SIG-M5 treated with dmso at 0.1 percent for 504 hours (cell line): ENCODE measurements around the gene KCNJ10.

ENCODE experiments used
- DNase-seq: peaks from one replicate; lab custom pipeline; 2025; ENCODE audit not compliant: unreplicated experiment; lab: John Stamatoyannopoulos, UW

The KCNJ10 gene

DNA sequence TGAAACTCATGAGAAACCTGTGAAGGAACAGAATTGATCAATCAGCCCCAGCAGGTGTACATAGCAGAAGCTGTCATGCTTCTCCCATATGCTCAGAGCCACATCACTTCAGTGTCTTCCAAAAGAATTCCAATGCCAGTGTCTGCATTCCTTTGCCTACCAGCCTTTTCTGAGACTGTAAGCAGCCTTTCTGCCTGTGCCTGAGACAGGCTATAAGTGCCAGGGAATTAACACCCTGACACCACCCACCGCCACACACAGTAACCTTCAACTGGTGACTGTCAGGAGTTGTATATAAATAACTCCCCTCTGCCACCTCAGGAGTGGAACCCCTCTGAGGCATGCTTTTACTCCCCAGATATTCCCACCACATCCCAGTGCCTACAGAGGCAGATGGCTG is 77.8 kb downstream of the KCNJ10 start:
- no peak for DNase-seq

DNA sequence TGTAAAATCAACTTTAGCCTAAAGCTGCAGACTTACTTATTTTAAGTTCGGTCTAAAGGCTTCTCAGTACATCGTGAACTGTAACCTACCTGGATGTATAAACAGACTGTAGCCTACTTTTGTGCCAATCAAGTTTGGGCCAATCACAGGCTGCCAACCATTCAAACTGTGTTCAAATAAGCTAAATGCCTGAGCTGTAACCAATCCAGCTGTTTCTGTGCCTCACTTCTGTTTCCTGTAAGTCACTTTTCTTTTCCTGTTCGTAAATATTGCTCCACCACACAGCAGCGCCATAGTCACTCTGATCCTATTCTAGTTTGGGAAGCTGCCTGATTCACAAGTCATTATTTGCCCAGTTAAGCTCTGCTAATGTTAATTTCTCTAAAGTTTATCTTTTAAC is 78.4 kb downstream of the KCNJ10 start:
- DNase-seq, result peak; percentile 77

DNA sequence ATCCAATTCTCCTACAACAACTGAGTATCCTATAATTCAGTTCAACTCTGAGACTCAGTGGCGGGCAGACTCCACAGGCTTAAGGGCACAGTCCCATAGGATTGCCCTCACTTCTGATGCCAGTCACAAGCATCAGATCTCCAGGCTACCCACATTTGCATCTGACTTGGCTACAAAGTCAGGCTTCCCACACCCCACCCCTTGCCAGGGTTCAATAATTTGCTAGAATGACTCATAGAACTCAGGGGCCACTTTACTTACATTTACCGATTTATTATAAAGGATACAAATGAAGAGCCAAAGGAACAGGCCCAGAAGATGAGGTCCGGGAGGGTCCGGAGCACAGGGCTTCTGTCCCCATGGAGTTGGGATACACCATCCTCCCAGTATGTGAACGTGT is 80.0 kb downstream of the KCNJ10 start:
- DNase-seq, result no peak

DNA sequence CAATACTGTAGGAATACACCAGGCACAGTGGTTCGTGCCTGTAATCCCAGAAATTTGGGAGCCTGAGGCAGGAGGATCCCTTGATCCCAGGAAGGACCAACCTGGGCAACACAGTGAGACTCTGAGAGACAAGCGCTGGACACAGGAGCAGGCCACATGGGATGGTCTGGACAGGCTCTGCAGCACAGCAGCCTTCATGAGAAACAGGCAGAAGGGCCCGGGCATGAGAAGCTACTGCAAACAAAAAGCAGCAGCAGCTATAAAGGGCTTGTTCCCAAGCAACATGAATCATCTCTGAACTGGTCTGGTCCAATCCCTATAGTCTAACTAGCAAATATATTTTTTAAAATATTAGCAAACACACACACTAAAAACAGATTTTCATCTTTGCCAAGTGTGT is 80.4 kb downstream of the KCNJ10 start:
- DNase-seq, result no peak

DNA sequence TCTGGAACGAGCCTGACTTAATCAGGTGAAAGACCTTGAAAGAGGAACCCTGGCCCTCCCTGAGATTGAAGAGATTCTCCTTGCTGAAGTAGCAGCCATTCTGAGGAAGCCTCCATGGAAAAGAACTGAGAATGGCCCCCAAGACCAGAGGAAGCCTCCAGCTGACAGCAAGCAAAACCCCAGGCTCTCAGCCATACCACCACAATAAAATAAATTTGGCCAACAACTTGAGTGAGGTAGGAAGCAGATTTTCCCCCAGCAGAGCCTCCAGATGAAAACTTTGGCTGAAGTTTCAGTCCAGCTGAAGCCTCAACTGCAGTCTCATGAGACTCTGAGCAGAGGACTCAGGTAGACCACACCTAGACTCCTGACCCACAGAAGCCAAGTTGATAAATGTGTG is 82.0 kb downstream of the KCNJ10 start:
- DNase-seq, result no peak

DNA sequence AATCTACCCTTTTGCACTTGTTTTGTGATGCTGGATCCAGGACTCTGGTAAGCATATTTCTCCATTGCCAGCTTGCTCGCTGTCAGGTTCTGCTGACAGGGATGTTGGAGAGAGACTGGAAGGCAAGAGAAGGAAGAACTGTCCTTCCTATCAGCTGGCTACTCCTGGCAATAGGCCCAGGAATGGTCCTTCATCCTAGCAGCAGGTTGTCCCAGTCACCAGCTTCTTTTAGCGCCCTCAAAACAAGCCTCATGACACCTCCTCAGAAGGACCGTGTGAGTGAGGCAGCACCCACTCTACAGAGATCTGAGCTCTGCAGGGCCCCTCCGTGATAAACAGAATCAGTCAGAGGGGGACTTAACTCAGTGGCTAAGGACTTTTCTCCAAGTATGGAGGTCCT is 82.8 kb downstream of the KCNJ10 start:
- DNase-seq, result no peak

DNA sequence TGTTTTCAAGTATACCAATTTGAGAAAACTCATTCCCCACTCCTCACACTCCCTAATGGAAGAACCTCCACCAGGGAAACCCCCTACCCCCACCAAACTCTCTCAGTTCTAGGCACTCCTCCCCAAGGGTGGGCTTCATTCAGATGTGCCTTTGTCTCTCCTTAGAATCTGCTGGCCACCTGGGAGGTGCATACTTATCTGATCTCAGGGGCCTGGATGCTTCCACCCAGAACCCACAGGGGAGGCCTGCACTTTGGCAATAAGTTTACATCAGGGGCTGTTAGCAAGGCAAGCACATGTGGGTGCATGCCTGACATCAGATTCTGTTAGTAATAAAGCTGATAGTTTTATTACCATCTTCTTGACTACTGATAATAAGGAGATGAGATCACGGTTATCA is 83.4 kb downstream of the KCNJ10 start:
- DNase-seq, result no peak

DNA sequence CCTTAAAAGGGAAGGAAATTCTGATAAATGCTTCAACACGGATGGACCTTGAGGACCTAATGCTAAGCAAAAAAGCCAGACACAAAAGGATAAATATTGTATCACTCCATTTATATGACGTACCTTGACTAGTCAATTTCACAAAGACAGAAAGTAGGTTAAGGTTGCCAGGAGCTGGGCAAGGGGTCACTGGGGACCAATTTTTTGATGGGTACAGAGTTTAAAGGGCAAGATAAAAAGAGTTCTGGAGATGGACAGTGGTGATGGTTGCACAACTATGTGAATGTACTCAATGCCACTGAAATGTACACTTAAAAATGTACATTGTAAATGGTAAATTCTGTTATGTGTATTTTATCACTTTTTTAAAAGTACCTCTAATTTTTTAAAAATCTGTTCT is 83.9 kb downstream of the KCNJ10 start:
- no peak for DNase-seq

DNA sequence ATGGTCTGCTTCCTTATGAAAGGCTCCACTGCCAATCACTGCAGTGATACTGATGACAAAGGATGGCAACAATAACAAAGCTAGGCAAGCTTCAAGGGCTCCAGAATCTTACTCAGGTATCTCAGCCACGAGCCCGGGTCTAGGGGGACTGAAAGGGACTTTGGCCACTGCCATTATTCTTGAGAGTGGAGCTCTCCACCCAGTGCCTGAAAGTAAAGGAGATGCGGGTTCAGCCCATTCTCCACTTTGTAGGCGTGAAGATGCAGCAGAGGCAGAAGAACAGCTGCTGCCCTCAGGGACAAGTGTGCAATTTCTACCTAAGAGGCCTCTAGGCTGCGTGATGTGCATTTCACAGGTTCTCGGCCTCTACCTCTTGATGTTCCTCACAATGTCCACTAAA is 84.5 kb downstream of the KCNJ10 start:
- DNase-seq, result no peak

DNA sequence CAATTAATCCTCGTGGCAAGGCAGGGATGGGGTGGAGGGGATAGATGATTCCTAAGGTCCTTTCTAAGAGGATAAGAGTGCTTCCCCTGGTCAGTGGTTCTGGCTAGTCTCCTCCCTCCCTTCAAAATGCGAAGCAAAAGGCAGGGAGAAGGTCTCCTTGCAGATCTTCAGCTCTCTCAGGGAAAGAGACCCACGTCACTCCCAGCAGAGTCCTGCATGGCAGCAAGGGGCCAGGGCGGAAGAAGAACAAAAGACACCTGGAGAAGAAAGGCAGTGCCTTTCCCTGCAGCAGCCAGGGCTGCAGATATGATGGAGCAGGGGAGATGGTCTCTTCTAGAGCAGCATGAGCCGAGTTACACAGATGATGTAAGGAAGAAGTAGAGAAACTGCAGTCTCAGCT is 86.3 kb downstream of the KCNJ10 start:
- DNase-seq, result no peak

DNA sequence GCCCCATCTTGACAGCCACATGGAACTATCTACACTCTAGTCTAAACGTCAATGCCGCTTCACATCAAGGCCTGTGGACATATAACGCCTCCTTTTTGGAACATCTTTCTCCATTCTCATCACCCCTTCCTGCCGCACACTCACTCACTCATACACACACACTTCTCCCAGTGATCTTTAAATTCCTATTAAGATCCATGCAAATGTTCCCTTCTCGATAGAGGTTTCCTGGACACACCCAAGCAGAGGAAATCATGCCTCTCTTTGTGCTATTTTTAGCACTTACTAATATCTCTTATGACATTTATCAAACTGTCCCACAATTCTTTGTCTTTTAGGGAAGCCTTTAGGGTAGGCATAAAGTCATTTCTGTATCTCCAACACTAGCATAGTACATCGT is 87.7 kb downstream of the KCNJ10 start:
- DNase-seq, result no peak

DNA sequence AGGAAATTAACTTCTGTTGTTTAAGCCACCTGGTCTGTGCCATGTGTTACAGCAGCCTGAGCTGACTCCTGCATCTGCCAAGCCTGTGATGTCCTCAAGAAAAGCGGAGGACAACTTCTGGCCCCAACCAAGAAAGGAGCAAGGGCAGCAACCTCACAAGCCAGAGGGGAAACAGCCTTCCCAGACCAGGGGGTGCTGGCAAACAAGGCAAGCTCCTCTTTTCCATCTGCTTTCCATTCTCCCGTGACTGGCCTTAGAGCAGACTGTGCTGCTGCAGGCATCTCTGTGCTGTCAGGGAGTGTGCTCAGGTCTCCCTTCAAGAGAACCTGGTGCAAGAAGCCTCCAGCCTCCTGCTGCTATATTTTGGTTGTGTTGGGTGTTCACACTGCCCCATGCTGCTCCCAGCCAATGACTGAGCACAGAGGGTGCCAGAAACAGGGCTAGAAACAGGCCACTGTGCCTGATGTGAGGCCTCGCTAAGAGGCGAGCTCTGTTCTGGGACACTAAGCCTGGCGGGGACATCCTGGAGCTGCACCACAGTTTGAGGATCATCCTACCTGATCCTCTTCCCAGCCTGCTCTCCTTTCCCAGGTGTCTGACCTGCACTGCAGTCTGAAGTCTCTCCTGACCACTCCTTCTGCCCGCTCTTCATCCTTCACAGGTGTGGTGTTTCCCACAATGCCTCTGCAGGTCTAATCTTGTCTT is 88.5 kb downstream of the KCNJ10 start:
- DNase-seq, result no peak

DNA sequence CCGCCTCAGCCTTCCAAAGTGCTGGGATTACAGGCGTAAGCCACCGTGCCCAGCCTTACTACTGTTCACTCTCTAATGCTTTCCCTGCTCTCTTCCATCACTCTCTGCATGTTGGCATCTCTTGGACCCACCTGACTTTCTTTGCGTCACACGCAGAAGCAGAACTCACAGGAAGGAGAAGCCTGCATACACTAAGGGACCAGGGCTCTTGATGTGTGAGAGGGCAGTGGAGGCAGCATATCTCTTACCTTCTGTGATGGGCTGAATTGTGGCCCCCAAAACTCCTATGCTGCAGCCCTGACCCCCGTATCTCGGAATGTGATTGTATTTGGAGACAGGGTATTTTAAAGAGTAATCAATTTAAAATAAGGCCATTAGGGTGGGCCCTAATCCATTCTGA is 89.2 kb downstream of the KCNJ10 start:
- DNase-seq, result no peak

DNA sequence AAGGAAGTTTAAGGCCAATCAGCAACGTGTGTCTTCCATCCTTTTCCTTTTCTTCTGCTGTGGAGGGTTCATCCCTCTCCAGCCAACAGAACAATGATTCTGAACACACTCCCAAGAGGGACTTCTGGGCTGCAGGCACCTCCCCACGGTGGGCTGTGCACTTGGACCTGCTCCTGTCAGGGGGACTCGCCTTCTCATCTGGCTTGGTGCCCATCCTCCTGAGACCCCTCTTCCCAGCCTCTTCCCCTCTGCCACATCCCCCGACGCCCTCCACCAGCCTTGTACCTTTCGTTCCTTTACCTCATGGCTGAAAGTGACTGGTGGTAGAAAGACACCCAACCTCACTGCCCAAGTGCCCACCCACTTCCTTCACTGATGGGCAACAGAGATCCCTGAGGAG is 89.9 kb downstream of the KCNJ10 start:
- DNase-seq, result no peak

DNA sequence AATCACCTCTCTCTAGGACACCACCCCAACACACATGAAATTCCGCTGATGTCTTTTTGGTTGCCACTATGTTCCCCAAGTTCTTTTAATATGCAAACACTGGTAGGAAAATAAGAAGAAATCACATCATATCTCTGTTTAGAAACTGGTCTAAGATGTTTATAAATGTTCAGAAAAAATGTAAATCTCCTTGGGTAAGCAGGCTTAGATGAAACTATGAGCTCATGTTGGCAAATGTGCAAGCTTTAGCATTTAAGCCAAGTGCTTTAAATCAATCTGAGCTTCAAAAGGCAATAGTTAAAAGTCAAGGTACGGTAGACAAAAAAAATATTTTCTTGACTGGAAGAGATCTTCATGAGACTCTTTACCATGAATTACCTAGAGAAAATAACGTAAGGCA is 90.7 kb downstream of the KCNJ10 start:
- no peak for DNase-seq

DNA sequence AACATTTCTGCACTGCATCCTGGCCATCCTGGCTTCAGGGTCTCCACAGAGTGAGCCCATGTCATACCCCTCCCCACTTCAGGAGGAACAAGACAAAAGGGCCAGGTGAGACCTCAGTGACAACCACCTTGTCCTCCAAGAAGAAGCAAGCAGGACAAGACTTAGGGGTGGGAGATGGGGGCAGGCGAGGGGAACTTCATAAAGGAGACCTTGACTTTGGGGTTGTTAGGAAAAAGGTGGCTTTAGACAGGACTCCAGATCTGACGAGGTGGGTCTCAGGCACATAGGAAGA is 91.9 kb downstream of the KCNJ10 start:
- DNase-seq, result no peak

DNA sequence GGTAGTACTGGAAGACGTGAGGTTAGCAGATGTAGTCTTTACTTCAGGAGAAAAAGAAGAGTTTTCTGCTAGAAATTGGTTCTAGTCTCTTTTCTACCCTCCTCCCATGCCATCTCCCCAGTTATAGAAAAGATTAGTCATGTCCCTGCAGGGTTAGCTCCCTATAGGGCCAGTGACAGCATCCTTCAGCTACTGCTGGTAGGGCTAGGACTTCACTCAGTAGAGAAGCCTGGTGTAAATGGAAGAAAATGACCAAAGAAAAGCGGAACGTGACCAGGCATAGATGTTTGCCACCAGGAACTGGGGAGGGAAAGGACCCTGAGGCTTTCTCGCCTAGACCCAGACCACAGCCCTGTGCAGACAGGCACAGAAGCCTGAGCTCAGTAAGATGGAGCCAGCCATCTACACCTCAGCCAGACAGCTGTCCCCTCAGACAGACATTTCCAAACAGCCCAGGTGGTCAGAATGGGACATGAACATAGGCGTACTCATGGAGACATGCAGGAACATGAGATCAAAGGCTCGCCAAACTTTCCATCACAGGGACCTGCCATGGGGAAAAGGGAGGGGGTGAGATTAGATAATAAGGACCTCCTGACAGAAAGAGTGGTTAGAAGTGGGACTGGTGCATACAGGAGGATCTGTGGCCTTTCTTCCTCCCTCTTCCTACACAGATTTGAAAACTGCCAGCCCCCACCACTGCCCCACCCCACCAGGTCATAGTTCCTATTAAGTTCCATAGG is 92.4 kb downstream of the KCNJ10 start:
- DNase-seq, result no peak

DNA sequence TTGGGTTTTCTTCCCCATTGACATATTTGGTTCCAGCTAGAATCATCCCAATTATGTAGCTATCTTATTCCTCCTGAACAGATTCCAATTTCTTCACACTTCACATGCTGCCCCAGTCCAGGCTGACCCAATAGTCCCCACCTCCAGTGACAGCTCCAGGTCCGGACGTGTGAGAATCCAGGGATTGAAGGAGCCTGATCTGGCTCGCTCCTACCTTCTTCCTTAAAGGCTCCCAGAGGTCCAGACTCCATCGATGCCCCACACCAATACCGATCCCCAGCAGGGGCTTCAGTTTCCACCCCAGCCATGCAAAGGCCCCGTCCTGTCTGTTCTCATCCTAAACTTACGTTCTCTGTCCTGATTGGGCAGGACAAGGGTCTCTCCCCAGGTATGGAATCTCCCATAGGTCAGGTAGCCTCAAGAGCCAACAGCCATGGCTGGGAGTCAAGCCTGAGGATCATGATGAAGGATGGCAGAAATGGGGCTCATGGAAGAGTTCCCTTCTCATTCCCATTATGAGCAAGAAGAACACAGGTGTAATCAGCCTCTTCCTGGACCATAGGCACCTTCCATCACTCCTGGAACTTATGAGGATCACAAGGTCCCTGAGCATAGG is 95.5 kb downstream of the KCNJ10 start:
- DNase-seq, result no peak

DNA sequence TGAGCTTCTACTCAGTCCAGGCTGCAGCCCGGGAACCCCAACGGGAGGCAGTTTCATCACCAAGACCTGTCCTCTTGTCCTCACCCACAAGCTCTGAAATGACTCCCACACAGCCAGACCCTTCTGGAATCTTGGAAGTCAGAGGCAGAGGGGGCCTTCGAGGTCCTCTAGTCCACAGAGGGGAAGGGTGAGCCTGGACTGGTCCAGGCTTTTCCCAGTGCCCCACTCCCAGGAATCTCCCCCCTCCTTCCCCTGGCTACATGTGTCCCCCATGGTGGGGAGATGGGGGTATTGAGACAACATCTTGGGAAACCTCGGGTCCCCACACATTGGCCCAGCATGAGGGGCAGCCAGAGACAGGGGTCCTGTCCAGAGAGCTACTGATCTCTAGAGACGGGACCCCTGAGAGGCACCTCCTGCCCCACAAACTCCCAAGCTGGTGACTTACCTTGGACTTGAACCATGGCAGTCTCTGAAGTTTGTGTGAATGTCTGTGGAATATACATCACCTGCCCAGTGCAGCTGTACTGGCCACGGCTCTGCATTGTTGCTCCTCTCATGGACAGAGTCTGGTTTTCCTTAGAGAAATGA is 96.5 kb downstream of the KCNJ10 start:
- DNase-seq, result no peak

DNA sequence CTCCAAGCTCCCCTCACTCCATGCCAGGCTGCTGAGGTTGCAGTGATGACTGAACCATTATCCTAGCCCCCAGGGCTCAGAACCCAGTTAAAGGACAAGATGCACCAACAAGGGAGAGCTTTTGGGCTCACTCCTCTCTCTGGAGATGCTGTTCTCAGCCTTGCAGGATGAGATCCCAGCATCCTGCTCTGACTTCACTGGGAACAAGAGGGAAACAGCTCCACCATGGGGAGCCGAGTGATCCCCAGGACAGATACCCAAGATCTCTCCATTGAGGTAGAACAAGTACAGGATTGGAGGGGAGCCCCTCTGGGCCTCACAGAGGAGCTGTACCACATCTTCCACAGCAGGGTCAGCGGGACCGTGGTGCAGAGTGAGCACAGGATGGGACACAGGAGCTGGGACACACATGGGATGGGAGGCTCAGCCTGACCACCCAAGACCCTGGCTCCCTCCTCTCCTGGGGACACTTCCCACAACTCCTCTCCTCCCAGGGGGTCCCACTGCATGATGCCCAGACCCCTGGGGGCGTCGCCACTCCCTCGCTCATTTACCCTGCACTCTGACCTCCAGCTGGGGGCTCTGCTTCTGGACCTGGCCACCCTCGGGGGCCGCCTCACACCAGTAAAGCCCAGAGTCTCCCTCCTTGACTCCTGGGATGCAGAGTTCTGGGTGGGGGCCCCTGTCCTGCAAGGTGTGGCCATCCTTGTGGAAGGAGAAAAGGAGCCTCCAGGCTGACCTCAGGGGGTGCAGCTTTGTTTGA is 97.3 kb downstream of the KCNJ10 start:
- no peak for DNase-seq

DNA sequence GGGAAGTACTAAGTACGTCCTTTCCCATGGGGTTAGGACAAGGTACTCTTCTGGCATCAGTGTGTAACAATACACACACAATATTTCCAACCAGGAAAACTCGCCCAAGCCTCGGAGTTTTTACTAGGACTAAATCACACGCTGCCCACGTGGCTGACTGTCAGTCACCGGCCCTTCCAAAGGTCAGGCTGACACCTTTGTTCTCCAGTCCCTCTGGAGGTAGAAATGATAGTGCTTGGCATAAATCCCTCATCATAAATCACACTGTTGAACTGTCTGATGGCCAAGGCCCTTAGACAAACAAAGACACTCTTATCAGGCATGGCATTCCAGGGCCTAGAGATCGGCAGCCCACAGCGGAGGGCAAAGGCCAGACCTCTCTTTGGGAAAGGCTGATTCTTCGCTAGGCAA is 99.0 kb downstream of the KCNJ10 start:
- DNase-seq, result no peak

DNA sequence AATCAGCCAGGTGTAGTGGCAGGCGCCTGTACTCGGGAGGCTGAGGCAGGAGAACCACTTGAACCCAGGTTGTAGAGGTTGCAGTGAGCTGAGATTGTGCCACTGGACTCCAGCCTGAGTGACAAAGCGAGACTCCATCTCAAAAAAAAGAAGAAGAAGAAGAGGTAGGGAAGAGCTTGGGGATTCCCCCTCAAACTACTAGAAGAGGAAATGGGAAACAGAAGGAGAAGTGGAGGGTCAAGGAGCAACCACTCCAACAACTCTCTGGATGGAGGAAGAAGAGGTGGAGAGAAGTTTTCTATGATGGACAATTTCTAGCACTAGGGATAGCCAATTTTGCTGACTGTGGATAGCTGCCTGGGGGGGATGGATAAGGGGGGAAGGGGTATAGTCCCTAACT is 101.1 kb downstream of the KCNJ10 start:
- no peak for DNase-seq
